NCI-H82 treated with DMSO at 0.1 percent for 48 hours (cell line): ENCODE data around the gene HES1.
A peak's percentile ranks its signal among the peaks of the same experiment; 100 is the strongest.
"Not testable (repeated sequence)": the region's sequence is repeated elsewhere in the genome, so short reads cannot be mapped to it uniquely, and the experiment has no call there.

Experiments used
- DNase-seq: peaks from one replicate; lab custom pipeline; 2025; ENCODE audit not compliant: unreplicated experiment; lab: John Stamatoyannopoulos, UW

Gene HES1

DNA sequence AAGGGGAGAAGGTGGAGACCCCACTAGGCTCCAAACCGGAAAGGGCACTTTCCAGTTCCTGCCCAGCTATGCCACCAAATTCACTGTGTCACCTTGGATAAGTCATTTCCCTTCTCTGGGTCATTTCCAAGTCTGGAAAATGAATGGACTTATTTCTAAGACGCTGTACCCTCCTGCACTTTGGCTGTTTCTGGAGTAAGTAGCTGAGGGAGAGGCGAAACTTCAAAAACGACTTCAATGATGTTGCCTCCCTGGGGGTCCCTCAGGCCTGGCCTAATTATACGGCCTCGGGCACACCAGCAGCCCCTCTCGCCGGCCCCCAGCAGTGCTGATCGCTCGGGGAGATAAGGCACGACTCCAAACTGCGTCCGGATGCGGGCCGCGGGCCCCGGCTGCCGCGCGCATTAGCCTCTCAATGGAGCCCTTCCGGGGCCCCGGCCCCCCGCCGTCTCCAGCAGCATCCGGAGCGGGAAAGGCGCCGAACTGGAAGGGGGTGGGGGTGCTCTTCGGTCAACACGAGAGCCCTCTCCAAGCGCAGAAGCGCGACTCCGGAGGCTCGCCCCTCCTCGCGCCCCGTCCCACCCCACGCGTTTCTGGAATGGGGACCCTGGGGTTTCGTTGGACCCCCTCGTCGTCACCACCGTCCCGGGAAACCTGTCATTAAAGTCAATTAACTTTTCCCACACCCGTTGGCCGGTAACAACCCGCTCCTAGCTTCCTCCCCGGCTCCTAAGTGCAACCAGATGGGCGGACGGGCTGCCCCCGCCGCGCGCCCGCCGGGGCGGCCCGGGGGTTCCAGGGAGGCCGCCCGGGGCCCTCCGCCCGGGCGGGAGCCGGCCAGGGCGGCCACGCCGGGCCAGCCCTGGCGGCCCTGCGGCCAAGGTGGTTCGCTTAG is 4.8 kb downstream of the HES1 start:
- no peak for DNase-seq

DNA sequence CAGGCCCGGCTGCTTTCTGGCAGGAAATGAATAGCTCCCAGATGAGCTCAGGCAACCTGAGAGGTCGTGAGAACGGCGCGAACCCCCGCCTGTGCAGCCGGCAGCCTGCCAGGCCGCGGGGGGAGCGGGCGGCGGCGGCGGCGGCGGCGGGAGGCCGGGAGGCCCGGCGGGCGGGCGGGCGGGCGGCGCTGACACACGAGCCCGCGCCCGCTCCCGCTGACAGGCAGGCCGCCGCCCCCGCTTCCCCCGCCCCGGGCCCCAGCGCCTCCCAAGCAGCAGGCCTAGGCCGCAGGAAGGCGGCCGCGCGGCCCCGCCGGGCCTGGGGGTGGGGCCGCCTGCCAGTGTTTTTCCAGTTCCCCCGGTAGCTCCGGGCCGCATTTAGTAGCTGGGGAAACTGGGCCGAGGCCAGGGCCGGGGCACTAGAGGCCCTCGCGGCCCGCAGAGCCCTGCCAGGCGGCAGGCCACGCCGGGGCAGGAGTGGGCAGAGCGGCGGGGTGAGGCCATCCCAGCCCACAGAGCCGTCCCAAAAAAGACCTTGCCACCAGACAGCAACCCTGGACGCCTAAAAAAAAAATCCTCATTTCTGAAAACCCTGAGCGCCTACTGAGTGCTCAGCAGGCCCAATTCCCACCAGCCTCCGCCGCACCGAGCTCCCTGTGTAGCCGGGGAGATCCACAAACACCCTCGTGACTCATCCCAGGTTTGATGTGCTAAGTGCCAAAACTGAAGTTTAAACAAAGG is 5.6 kb downstream of the HES1 start:
- DNase-seq = peak; percentile 30

DNA sequence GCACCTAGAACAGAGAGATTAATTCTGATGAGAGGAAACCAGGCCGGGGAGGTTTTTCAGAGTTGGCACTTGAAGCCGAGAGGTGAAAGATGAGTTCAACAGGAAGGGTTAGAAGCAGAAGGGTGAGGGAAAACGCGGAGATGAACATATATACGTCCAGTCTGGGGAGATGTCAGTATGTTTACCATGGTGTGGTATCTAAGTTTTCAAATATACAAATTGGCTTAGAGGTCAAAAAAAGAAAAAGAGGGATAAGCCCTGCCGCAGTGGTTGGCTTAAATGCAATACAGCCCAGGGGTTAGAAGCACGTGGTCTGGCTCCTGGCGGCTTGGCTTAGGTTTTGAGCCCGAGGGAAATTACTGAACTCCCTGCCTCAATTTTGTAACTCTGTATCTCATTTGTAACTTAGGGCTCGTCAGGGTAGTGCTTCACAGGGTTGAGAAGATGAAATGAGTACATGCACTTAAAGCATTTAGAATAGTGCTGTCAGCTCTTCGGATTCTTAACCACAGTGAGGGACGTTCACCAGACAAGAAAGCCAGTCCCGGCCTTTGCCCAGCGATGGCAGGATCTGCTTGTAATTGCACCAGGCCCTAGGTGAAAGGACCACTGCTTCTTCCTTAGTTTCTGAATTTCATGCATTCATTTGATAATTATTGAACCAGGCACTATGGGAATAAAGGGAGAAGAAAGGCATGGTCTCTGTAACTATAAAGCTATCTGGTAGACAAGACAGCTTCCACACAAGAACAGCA is 6.4 kb downstream of the HES1 start:
- peak; percentile 49 for DNase-seq

- DNase-seq = no peak
These were observed 9.8 kb downstream of the HES1 start for GRCh38 chr3:194145702-194146101.

- no peak for DNase-seq
These were observed 11.7 kb downstream of the HES1 start for GRCh38 chr3:194147679-194148078.

- no peak for DNase-seq
These were observed 12.4 kb downstream of the HES1 start for GRCh38 chr3:194148383-194148782.

- no peak for DNase-seq
These were observed 14.4 kb downstream of the HES1 start for GRCh38 chr3:194150252-194150934.

DNA sequence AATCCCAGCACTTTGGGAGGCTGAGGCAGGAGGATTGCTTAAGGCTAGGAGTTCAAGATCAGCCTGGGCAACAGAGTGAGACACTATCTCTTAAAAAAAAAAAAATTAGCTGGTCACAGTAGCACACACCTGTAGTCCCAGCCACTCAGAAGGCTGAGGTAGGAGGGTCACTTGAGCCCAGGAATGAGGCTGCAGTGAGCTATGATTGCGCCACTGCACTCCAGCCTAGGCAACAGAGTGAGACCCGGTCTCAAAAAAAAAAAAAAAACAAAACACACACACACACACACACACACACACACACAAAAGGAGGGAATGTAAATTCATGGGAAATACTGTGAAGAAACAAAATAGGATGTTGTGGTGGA is 15.0 kb downstream of the HES1 start:
- DNase-seq = not testable (repeated sequence)

DNA sequence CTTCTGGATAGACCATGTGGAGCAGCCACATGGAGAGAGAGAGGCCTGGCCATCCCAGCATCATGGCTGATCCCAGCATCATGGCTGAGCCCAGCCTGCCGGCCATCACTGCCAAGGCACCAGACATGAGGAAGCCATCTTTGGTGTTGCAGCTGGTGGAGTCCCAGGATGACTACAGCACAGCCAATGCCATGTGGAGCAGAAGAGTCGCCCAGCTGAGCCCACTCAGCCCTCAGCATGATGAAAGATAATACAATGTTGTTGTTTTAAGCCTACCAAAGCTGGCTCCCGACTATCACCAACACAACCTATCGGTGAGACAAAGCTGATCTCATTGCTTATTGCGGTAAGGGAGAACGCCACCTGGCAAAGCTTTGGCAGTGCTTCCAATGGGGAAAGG is 18.4 kb downstream of the HES1 start:
- DNase-seq = no peak

DNA sequence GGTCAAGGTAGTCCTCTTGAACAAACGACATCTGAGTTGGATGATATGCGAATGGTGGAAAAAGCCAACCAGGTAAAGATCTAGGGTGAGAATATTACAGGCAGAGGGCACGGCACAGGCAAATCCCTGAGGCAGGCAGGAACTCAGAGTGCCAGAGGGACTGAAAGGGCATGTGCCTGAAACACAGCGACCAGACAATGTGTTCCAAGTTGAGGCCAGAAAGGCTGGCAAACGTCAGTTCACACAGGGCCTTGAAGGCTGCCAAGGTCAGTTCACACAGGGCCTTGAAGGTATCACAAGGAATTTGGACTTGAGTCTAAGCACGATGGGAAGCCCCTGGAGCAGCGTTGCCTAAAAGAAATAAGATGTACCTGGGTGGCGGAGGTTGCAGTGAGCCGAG is 20.1 kb downstream of the HES1 start:
- no peak for DNase-seq

DNA sequence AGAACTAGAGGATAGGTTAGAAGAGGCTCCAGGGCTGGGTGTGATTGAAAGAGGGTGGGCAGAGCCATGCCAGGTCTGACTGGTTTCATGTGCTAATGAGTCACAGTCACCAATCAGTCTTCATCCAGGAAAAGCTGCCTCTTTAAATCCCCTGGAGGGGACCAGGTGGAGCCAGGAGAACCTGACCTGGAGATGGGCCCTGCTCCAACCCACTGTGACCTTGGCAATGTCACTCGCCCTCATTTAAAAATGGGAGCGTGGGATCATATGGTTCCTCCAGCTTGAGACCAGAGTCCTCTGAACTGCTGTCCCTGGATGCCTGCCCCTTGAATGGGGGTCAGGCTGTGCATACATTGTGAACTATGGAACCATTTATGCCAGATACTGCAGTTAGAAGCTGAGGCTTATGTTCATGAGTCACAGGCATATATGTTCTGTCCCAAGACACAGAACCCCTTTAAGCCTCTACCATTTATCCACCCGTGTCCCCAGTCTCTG is 23.0 kb downstream of the HES1 start:
- no peak for DNase-seq

DNA sequence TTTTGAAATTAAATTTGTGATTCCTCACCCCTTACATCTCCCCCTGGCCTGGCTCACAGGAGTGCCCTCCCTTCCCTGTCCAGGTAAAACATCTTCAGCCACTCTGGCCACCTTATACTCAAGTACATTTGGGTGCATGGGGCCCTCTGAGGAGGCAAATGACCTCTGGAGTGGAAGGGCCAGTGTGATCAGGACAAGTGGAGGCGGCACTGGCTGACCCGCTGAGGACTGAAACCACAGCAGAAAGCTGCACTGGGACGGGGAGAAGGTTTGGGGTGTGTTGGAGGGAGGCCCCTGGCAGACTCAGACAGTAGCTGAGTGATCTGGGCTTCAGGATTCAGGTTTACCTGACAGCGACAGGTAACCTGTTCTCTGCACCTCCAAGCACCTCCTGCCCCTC is 24.2 kb downstream of the HES1 start:
- DNase-seq = no peak

DNA sequence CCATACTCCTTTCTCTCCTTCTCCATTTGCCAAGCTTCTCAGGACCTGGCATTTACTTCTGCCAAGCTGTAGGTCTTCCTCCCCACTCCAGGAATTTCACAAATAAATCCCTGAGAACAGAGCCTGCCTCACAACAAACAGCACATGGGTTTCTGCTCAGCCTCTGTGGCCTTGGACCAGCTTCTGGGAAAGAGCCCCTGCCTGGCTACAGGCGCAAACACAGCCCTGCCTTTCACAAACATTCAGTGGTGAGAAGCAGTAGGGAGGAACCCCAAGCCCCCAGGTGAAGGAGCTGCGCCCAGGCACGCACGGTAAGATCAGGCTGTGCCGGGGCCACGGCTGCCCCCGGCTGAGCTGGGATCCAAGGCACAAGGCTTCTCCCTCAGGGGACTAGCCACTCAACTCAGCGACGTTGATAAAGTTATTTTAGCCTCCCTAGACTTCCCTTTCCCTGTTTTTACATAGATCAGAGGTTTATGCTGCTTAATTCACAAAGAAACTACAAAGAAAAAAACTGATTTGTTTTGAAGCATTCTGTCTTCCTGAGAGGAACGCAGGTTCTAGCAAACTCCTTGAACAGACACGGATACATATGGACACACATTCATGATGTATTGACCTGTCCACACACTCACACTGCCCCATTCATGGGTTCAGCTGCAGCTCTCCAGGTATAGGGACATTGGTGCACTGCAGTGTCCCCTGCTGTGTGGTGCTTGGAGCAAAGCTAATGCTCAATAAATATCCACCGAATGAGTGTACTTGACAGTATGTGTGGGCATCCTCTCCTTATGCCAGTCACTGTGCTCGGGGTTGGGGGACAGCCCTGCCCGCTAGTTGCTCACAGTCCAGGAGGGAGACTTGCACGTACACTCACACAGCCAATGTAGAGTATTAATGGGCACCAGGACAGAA is 25.4 kb downstream of the HES1 start:
- DNase-seq = no peak

DNA sequence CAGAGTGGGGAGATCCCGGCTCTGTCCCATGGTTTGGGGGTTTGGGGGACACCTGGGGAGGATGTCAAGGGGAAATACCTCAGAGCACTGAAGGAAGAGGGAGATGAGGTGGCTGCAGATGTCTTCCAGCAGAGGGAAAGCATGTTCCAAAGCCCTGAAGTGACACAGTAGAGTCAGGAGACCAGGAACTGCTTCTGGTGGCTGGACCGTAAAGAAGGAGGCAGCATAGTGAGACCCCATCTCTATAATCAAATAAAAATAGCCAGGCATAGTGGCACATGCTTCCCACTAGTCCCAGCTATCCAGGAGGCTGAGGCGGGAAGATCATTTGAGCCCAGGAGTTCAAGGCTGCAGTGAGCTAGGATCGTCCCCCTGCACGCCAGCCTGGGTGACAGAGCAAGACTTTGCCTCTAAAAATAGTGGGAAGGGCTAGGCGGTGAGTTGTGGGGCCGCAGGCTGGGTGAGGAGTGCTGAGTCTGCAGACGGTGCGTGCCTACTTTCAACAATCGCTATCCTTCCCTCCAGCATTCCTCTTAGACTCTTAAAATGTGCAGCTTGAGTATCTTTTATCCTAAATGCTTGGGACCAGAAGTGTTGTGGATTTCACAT is 26.2 kb downstream of the HES1 start:
- DNase-seq = no peak

DNA sequence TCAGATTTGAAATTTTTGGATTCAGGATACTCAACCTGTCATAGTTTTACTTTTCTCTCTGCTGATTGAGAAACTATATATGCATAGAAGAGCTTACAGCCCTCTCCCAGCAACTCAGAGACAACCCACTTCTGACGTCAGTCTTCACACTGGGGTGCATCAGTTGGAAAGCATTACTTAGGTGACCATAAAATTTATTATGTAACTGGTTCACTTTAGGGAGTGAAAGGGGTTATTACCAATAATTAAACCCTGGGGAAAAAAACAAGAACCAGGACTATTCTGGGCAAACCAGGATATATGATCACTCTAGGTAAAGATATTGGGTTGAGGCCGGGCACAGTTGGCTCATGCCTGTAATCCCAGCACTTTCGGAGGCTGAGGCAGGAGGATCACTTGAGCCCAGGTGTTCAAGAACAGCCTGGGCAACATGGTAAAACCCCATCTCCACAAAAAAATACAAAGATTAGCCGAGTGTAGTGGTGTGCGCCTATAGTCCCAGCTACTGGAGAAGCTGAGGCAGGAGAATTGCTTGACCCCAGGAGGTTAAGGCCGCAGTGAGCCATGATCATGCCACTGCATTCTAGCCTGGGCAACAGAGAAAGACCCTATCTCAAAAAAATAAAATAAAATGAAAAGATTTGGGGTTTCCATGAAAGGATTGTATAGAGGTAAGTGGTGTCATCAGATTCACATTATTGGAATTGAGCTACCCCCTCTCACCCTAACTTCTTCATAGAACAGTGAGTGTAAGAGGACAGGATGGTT is 27.1 kb downstream of the HES1 start:
- DNase-seq = no peak

- no peak for DNase-seq
These were observed 27.7 kb downstream of the HES1 start for GRCh38 chr3:194163697-194164096.

DNA sequence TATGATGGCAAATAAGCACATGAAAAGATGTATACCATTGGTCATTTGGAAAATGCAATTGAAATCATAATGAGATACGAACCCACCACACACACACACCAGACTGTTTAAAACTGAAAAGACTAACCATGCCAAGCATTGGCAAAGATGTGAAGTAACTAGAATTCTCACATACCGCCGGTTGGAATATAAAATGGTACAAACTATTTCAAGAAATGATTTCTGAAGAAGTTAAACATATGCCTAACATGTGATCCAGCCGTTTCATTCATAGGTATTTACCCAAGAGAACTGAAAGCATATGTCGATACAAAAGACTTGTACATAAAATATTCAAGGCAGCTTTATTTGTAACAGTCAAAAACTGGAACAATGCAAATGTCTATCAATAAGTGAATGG is 28.9 kb downstream of the HES1 start:
- no peak for DNase-seq

DNA sequence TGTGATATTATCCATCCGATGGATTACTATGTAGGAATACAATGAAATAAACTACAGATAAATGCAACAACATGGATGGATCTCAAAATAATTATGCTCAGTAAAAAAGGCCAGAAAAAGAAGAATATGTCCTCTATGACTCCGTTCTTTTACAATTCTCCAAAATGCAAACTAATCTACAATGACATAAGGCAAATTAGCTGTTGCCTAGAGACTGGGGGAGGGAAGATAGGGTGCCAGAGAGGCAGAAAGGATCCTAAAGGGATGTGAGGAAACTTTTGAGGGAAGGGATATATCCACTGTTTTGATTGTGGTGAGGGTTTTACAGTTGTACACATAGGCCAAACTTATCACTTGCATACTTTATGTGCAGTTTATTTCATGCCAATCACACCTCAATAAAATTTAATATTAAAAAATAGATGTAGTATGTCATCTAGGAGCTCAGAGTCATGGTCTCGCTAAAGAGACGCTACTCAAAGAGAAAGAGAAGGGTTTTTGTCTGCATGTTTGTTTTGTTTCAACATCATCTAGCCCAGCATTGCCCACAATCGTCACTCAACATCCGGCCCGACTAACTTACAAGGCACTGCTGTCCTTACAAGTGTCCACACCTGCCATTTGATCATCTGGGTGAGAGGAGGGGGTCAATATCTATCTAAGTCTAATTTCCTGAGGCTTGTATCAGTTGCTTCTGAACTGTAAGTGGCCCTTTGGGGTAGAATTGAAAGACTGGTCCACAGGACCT is 29.5 kb downstream of the HES1 start:
- DNase-seq = no peak
